ENCODE measurements around the gene C6orf62.
"Not testable (repeated sequence)": the region's sequence is repeated elsewhere in the genome, so short reads cannot be mapped to it uniquely, and the experiment has no call there.

C6orf62 gene

GRCh38 chr6:24719125-24719971 lies at the start of gene C6orf62:
C6orf62 (minus strand) TSS chr6:24719154; CDS start chr6:24718668, 486 bp downstream.
- DNase-seq = peak; percentile 26

- DNase-seq = no peak
These were observed 49.4 kb upstream of the C6orf62 start for GRCh38 chr6:24768361-24768760.

GRCh38 chr6:24766680-24767462 lies 47.9 kb upstream of the C6orf62 start:
- no peak for DNase-seq

- not testable (repeated sequence) for DNase-seq
These were observed 47.0 kb upstream of the C6orf62 start for GRCh38 chr6:24765968-24766367.

GRCh38 chr6:24764833-24765828 lies 46.2 kb upstream of the C6orf62 start:
- DNase-seq = not testable (repeated sequence)

- no peak for DNase-seq
These were observed 44.6 kb upstream of the C6orf62 start for GRCh38 chr6:24763578-24763977.

GRCh38 chr6:24761851-24762250 lies 42.9 kb upstream of the C6orf62 start:
- DNase-seq = no peak

- DNase-seq = no peak
These were observed 42.4 kb upstream of the C6orf62 start for GRCh38 chr6:24761193-24761835.

- DNase-seq = no peak
These were observed 41.3 kb upstream of the C6orf62 start for GRCh38 chr6:24760210-24760609.

GRCh38 chr6:24759718-24760117 lies 40.8 kb upstream of the C6orf62 start:
- no peak for DNase-seq

GRCh38 chr6:24757611-24758010 lies 38.7 kb upstream of the C6orf62 start:
- DNase-seq = no peak

- no peak for DNase-seq
These were observed 36.3 kb upstream of the C6orf62 start for GRCh38 chr6:24755279-24755678.

- not testable (repeated sequence) for DNase-seq
These were observed 35.4 kb upstream of the C6orf62 start for GRCh38 chr6:24754378-24754777.

- DNase-seq = no peak
These were observed 34.6 kb upstream of the C6orf62 start for GRCh38 chr6:24753545-24753944.

- DNase-seq = no peak
These were observed 34.1 kb upstream of the C6orf62 start for GRCh38 chr6:24752917-24753492.

- DNase-seq = no peak
These were observed 33.5 kb upstream of the C6orf62 start for GRCh38 chr6:24752503-24752902.

GRCh38 chr6:24750878-24751277 lies 31.9 kb upstream of the C6orf62 start:
- DNase-seq = not testable (repeated sequence)

- no peak for DNase-seq
These were observed 30.3 kb upstream of the C6orf62 start for GRCh38 chr6:24749297-24749696.

GRCh38 chr6:24744911-24745310 lies 26.0 kb upstream of the C6orf62 start:
- no peak for DNase-seq

- no peak for DNase-seq
These were observed 25.0 kb upstream of the C6orf62 start for GRCh38 chr6:24743944-24744335.

GRCh38 chr6:24743265-24743943 lies 24.4 kb upstream of the C6orf62 start:
- no peak for DNase-seq
